Suppressor macrophage treated with lipopolysaccharide for 1 hour (primary cell): ENCODE results near the gene HMGB2.

Experiments used
- DNase-seq, 3 donors: peaks; one replicate each; pipeline ENCODE4 v3.0.0-alpha.2; 2020 to 2022

HMGB2 gene

GRCh38 chr4:173288296-173288695 is 45.9 kb downstream of the HMGB2 start:
- DNase-seq = peak; percentile 77 to 84 (median 81)

GRCh38 chr4:173287486-173287885 is 46.7 kb downstream of the HMGB2 start:
- no peak for DNase-seq

GRCh38 chr4:173284463-173284862 is 49.7 kb downstream of the HMGB2 start:
- no peak for DNase-seq

GRCh38 chr4:173282626-173283025 is 51.5 kb downstream of the HMGB2 start:
- no peak for DNase-seq

GRCh38 chr4:173282256-173282562 is 51.9 kb downstream of the HMGB2 start:
- DNase-seq = no peak

- no peak for DNase-seq
Observed at GRCh38 chr4:173281406-173282255, 52.5 kb downstream of the HMGB2 start.
